NCI-H146 (cell line): ENCODE data around the gene TNFAIP2.
"Not testable (repeated sequence)": the region's sequence is repeated elsewhere in the genome, so short reads cannot be mapped to it uniquely, and the experiment has no call there.

Source experiments
- DNase-seq: peaks from one replicate; lab custom pipeline; 2025; lab: John Stamatoyannopoulos, UW

Gene TNFAIP2

GRCh38 chr14:103155826-103156394, 32.6 kb downstream of the TNFAIP2 start:
- DNase-seq, result no peak

DNA sequence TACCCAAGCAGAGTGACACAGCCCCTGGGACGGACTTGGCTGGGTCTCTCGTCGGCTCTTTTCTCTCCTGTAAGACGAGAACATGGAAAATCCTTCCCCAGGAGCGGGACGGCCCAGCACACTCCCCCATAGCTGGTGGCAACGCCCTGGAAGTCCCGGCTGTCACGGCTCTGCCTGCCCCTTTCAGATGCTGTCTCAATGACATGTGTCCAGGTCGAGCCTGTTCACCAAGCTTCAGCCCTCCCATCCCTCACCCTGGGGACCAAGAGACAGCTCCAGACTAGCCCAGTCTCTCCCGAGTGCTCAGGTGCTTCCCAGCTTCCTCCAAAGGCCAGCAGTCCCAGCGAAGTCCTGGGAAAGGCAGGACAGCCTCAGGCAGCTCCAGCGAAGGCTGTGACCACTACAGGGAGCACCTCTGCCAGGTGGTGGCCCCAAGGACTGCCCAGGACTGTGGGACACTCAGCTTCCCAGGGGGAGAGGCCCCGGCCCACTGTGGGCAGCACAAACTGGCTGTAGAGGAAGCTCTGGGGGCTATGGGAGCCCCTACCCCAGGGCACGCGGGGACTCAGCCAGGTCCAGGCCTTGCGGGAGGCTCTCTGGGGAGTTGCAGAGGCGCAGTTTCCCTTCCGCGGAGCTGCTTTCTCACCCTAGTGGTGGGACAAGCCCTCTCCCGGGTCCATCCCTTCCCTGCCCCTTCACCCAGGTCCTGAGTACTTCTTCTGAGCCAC, 33.6 kb downstream of the TNFAIP2 start:
- no peak for DNase-seq

- DNase-seq, result no peak
Observed at GRCh38 chr14:103157969-103158368, 34.7 kb downstream of the TNFAIP2 start.

DNA sequence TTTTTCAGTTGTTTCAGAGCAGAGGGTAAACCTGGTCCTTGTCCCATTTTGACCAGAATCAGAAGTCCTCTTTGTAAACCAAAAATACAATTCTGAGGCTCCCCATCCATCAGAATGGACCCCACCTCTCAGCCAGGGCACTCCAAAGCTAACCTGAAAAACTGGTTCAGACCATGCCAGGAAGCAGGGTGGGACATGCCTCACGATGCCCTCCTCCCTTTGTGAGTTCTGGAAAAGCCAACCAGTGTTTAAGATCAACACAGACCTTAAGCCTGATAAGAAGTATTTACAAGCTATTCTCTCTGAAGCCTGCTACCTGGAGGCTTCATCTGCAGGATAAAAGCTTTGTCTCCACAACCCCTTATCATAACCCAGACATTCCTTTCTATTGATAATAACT, 35.4 kb downstream of the TNFAIP2 start:
- DNase-seq, result no peak

GRCh38 chr14:103160321-103161053, 37.2 kb downstream of the TNFAIP2 start:
- DNase-seq, result no peak

- no peak for DNase-seq
Observed at GRCh38 chr14:103161054-103161397, 37.8 kb downstream of the TNFAIP2 start.

DNA sequence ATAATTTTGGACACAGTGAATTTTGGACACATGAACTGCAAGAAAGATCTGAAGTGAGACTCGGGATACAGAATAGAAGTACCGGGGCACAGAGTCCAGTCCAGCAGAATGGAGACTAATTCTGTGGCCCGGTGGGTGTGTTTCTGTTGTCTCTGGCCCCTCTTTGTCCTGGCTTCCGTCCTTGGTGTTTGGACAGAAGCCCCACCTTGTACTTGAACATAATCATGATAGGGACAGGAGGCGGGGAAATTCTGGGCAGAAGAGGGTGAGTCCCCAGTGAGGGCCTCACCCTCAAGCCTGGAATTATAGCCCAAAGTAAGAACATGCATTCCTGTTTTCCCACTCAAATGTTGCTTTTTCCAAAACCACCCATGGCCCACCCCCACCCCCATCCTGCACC, 39.9 kb downstream of the TNFAIP2 start:
- DNase-seq, result no peak

DNA sequence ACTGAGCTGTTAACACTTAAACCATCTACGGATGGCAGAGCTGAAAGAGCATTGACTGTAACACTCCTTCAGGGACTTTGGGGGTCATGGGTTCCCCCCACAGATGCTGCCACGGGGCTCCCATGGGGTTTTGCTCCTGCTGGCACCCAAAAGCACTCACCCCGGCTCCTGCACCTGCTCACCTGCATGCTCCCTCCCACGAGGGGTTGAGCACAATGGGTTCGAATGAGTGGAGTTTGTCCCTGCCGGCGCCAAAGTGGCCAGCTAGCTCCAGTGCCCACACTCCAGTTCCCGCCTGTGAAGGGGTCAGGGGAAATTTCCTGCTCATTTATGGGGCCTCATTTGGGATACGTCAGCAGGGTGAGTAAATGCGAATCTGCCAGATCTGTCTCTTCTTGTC, 40.7 kb downstream of the TNFAIP2 start:
- DNase-seq, result no peak

- DNase-seq, result no peak
Observed at GRCh38 chr14:103164779-103165178, 41.5 kb downstream of the TNFAIP2 start.

DNA sequence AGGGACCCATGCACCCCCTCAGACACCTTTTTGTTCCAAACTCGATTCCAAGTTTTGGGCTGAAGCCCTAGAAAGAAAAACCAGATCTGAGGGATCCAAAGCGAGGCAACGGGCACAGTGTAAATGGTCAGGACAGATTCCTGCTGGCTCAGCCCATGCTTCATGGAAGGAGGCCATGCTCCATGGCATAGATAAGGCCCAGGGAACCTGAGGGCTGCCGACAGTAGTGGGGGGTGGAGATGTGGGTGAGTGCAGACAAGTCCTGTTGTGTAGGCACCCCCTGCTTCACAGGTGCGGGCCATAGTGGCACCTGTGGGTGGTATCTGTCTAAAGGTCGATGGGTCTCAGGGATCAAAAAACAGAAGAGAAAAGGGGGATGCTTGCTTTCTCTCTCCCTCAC, 42.1 kb downstream of the TNFAIP2 start:
- no peak for DNase-seq

DNA sequence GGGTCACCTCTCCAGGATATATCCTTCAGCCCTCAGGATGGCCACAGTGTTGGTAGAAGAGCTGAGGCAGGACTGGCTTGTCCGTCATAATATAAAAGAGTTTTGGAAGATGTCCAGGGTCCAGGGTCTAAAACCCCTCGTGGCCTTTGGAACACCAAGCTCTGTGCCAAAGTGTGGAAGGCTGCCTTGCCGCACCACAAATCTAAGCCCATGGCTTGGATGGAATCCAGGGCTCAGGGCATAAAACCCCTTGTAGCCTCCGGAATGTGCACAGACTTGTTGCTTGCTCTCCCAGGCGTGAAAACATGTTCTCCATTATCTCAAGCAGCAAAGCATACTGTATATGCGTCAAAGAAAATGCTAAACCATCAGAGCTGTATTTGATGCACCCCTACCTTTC, 46.7 kb downstream of the TNFAIP2 start:
- no peak for DNase-seq

DNA sequence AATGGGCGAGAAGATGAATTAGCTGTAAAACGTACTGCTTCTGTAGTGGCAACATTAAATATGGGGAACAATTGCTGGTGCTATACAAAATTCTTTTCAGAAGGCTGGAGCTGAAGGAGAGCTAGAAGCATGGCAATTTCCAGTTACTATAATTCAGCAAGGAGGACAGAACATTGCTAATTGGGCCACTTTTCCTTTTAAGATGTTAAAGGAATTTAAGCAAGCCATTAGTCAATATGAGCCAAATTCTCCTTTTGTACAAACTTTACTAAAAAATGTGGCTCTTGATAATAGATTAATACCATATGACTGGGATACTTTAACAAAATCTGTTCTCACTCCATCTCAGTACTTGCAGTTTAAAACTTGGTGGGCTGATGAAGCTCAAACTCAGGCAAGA, 47.9 kb downstream of the TNFAIP2 start:
- DNase-seq, result not testable (repeated sequence)

- DNase-seq, result no peak
Observed at GRCh38 chr14:103172921-103173320, 49.7 kb downstream of the TNFAIP2 start.

DNA sequence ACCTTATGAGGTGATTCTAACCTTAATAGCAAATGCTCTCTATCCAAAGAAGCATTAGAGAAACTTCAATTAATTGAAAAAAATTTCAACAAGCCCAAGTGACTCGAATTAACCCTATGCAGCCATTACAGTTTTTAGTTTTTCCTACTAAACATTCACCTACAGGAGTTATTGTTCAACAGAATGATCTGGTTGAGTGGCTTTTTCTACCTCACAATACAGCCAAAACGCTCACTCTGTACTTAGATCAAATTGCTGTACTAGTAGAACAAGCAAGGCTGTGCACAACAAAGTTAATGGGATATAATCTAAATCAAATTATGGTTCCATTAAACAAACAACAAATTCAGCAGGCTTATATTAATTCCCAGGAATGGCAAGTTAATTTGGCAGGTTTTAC, 50.6 kb downstream of the TNFAIP2 start:
- DNase-seq, result not testable (repeated sequence)

GRCh38 chr14:103176176-103176575, 52.9 kb downstream of the TNFAIP2 start:
- not testable (repeated sequence) for DNase-seq

- DNase-seq, result no peak
Observed at GRCh38 chr14:103177376-103177775, 54.1 kb downstream of the TNFAIP2 start.

GRCh38 chr14:103178521-103178920, 55.3 kb downstream of the TNFAIP2 start:
- no peak for DNase-seq

GRCh38 chr14:103179094-103179493, 55.8 kb downstream of the TNFAIP2 start:
- no peak for DNase-seq

GRCh38 chr14:103180331-103180730, 57.1 kb downstream of the TNFAIP2 start:
- DNase-seq, result no peak

- DNase-seq, result no peak
Observed at GRCh38 chr14:103184046-103184445, 60.8 kb downstream of the TNFAIP2 start.

DNA sequence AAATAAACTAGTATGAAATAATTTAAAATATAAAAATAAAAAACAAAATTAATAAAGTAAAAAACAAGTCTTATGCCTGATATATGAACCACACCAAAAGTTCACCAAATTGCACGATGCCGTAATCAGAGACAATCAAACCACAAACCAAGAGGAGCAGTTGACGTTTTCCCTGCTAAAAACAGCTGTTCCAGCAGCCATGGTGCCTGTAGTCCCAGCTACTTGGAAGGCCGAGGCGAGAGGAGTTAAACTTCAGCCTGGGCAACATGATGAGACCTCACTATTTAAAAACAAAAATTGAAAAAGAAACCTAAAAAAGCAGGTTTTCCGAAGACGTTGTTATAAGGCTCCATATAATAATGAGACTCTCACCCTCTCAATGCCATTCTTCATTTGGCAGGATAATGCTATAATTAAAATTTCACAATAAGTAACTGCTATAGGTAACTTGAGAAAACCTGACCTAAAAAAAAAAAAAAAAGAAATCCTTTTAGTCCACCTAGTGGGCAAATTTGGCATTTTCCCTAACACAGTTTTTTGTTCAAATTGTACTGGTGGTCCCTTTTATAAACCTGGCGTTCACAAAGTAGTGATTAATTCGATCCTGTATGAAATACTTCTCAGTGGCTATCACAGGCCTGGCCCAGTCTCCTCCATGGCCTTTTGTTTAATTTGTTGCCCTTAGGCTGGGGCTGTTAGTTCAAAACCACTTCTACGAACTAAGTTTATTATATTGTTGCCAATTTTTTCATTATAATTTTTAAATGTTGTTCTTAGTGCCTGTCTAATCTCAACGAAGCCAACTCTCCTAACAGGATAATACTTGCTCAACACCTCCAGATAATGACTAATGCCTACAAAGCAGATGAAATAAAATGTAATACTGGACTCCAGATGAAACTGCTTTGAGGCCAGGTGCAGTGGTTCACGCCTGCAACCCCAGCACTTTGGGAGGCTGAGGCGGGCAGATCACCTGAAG, 62.1 kb downstream of the TNFAIP2 start:
- DNase-seq, result peak; percentile 38

DNA sequence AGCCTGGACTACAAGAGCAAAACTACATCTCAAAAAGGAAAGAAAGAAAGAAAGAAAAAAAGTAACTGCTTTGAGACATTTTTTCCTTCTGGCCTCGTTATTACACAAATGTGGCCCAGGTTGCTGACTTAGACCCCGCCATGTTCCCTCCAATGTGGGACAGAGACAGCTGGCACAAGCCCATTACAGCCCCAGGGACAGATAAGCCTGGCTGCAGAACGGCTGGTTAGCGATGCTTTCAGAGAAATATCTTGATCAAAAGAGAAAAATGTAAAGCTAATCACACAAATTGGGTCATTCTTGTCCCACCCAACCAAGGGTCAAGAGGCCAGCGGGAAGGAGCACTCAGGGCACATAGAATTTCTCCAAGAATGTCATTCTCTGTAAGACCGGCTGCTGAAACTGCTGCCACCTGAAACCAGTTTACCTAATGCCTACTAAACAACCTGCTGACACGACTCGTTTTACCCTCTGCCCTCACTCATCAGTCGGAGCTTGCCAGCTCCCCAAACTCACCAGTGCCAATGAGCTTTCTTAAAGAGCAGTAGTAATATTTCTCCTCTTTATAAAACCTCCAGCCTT, 63.1 kb downstream of the TNFAIP2 start:
- no peak for DNase-seq
